ENCODE results near the gene MYL10. TPM values are rescaled to one million over a fixed set of nuclear protein-coding genes. Genes with fewer than 3 reads are reported as not detected.
A peak's percentile ranks its signal among the peaks of the same experiment; 100 is the strongest.

MYL10 gene
- total RNA-seq, 1 donor = not detected

- no peaks in the 10 kb centered on the region for H3K36me3 ChIP-seq (ENCODE audit: insufficient read depth, low read length)
- no peak overlapping the region for H2AFZ ChIP-seq (ENCODE audit: low read length)
- H3K79me2 ChIP-seq (ENCODE audit: insufficient read depth, low read length) = no peaks in the 10 kb centered on the region
- H3K4me1 ChIP-seq (ENCODE audit: insufficient read depth, low read length) = peaks cover 9% of the 10 kb centered on the region
- peak; percentile 67 for DNase-seq (ENCODE audit: insufficient read length, low spot score, missing footprints)
- no peaks in the 10 kb centered on the region for H3K9me3 ChIP-seq (ENCODE audit: low read depth, low read length)
- H4K20me1 ChIP-seq (ENCODE audit: insufficient read depth, low read length) = no peaks in the 10 kb centered on the region
- no peaks in the 10 kb centered on the region for H3K27me3 ChIP-seq (ENCODE audit: insufficient read depth, low read length)
- no peak for TF ChIP-seq CTCF (IDR thresholded peaks at IDR 0.05; ENCODE audit: extremely low read depth, low read depth, low read length)
- no peak overlapping the region for H3K27ac ChIP-seq (ENCODE audit: low read depth, low read length)
- peak overlapping the region; percentile 19 for H3K4me2 ChIP-seq (ENCODE audit: insufficient read depth, low read length)
- H3K4me3 ChIP-seq (ENCODE audit: insufficient read depth, low read length) = no peak overlapping the region
Observed at GRCh38 chr7:101631224-101631714, 2.2 kb upstream of the MYL10 start.

GRCh38 chr7:101630591-101630990 is 1.5 kb upstream of the MYL10 start:
- peak overlapping the region; percentile 19 for H3K4me2 ChIP-seq (ENCODE audit: insufficient read depth, low read length)
- no peaks in the 10 kb centered on the region for H3K79me2 ChIP-seq (ENCODE audit: insufficient read depth, low read length)
- no peak overlapping the region for H2AFZ ChIP-seq (ENCODE audit: low read length)
- peaks cover 9% of the 10 kb centered on the region for H3K4me1 ChIP-seq (ENCODE audit: insufficient read depth, low read length)
- H3K36me3 ChIP-seq (ENCODE audit: insufficient read depth, low read length) = no peaks in the 10 kb centered on the region
- no peaks in the 10 kb centered on the region for H3K9me3 ChIP-seq (ENCODE audit: low read depth, low read length)
- peak; percentile 89 for DNase-seq (ENCODE audit: insufficient read length, low spot score, missing footprints)
- no peak overlapping the region for H3K4me3 ChIP-seq (ENCODE audit: insufficient read depth, low read length)
- TF ChIP-seq CTCF (IDR thresholded peaks at IDR 0.05; ENCODE audit: extremely low read depth, low read depth, low read length) = no peak
- no peaks in the 10 kb centered on the region for H4K20me1 ChIP-seq (ENCODE audit: insufficient read depth, low read length)
- H3K27me3 ChIP-seq (ENCODE audit: insufficient read depth, low read length) = no peaks in the 10 kb centered on the region
- no peak overlapping the region for H3K27ac ChIP-seq (ENCODE audit: low read depth, low read length)

GRCh38 chr7:101628522-101628921 is 574 bp downstream of the MYL10 start:
- TF ChIP-seq CTCF (IDR thresholded peaks at IDR 0.05; ENCODE audit: extremely low read depth, low read depth, low read length) = no peak
- Histone ChIP-seq H3K27ac (ENCODE audit: low read depth, low read length) (no peak overlapping the region), H3K9me3 (ENCODE audit: low read depth, low read length) (no peaks in the 10 kb centered on the region), H3K27me3 (ENCODE audit: insufficient read depth, low read length) (peaks cover 4% of the 10 kb centered on the region), H4K20me1 (ENCODE audit: insufficient read depth, low read length) (no peaks in the 10 kb centered on the region), H3K79me2 (ENCODE audit: insufficient read depth, low read length) (no peaks in the 10 kb centered on the region), H3K4me1 (ENCODE audit: insufficient read depth, low read length) (peaks cover 16% of the 10 kb centered on the region), H2AFZ (ENCODE audit: low read length) (no peak overlapping the region), H3K4me3 (ENCODE audit: insufficient read depth, low read length) (no peak overlapping the region), H3K36me3 (ENCODE audit: insufficient read depth, low read length) (no peaks in the 10 kb centered on the region), H3K4me2 (ENCODE audit: insufficient read depth, low read length) (no peak overlapping the region)
- DNase-seq (ENCODE audit: insufficient read length, low spot score, missing footprints) = peak; percentile 76

- no peaks in the 10 kb centered on the region for H3K36me3 ChIP-seq (ENCODE audit: insufficient read depth, low read length)
- H3K27me3 ChIP-seq (ENCODE audit: insufficient read depth, low read length) = peaks cover 4% of the 10 kb centered on the region
- no peaks in the 10 kb centered on the region for H3K79me2 ChIP-seq (ENCODE audit: insufficient read depth, low read length)
- no peak for TF ChIP-seq CTCF (IDR thresholded peaks at IDR 0.05; ENCODE audit: extremely low read depth, low read depth, low read length)
- no peak overlapping the region for H3K4me3 ChIP-seq (ENCODE audit: insufficient read depth, low read length)
- H3K4me1 ChIP-seq (ENCODE audit: insufficient read depth, low read length) = peaks cover 16% of the 10 kb centered on the region
- no peak overlapping the region for H3K4me2 ChIP-seq (ENCODE audit: insufficient read depth, low read length)
- DNase-seq (ENCODE audit: insufficient read length, low spot score, missing footprints) = peak; percentile 26
- no peak overlapping the region for H3K27ac ChIP-seq (ENCODE audit: low read depth, low read length)
- no peak overlapping the region for H2AFZ ChIP-seq (ENCODE audit: low read length)
- H3K9me3 ChIP-seq (ENCODE audit: low read depth, low read length) = no peaks in the 10 kb centered on the region
- H4K20me1 ChIP-seq (ENCODE audit: insufficient read depth, low read length) = no peaks in the 10 kb centered on the region
Observed at GRCh38 chr7:101626758-101627157, 2.3 kb downstream of the MYL10 start.
